HL-60 (cell line): ENCODE results near the gene FOXA1.

Source experiments
- DNase-seq, 2 experiments: peaks; one replicate each; pipeline ENCODE4 v3.0.0-alpha.2; 2010 to 2020; ENCODE audit warnings: low read depth in 1 of 2, low spot score in 1 of 2
- H3K27ac ChIP-seq: fragments of 250-450 bp; sonication (Bioruptor Pico); replicated peaks from 2 replicates; pipeline ENCODE4 v1.5.1; 2020; ENCODE audit warnings: mild to moderate bottlenecking, moderate library complexity
- H3K27me3 ChIP-seq: fragments of 250-450 bp; sonication (Bioruptor Pico); 2 replicates; pipeline ENCODE4 v1.5.1; 2021; ENCODE audit warnings: mild to moderate bottlenecking, moderate library complexity; ENCODE audit not compliant: insufficient read depth, poor library complexity, severe bottlenecking
- H3K4me3 ChIP-seq: replicated peaks from 2 replicates; pipeline ENCODE4 v1.5.1; 2011; ENCODE audit warnings: mild to moderate bottlenecking, control low read depth, low read length; ENCODE audit not compliant: insufficient read depth
- GABPA ChIP-seq: IDR thresholded peaks from 2 replicates; pipeline ENCODE4 v1.6.1; 2012; ENCODE audit warnings: low read depth
- POLR2AphosphoS5 ChIP-seq: IDR thresholded peaks from 2 replicates; pipeline ENCODE4 v1.6.1; 2012; ENCODE audit warnings: low read depth
- SPI1 ChIP-seq: IDR thresholded peaks from 2 replicates; pipeline ENCODE4 v1.6.1; 2012; ENCODE audit warnings: low read depth, mild to moderate bottlenecking, borderline replicate concordance
- TF ChIP-seq, protein P1 (sequence below): IDR thresholded peaks from 2 replicates; pipeline ENCODE4 v1.6.1; 2012; ENCODE audit warnings: low read depth; ENCODE audit not compliant: insufficient replicate concordance
- TF ChIP-seq, protein P2 (sequence below): IDR thresholded peaks from one replicate; pipeline ENCODE4 v1.5.1; 2011; ENCODE audit warnings: low read length, control low read depth, inconsistent platforms; ENCODE audit not compliant: insufficient read depth

Gene FOXA1

DNA sequence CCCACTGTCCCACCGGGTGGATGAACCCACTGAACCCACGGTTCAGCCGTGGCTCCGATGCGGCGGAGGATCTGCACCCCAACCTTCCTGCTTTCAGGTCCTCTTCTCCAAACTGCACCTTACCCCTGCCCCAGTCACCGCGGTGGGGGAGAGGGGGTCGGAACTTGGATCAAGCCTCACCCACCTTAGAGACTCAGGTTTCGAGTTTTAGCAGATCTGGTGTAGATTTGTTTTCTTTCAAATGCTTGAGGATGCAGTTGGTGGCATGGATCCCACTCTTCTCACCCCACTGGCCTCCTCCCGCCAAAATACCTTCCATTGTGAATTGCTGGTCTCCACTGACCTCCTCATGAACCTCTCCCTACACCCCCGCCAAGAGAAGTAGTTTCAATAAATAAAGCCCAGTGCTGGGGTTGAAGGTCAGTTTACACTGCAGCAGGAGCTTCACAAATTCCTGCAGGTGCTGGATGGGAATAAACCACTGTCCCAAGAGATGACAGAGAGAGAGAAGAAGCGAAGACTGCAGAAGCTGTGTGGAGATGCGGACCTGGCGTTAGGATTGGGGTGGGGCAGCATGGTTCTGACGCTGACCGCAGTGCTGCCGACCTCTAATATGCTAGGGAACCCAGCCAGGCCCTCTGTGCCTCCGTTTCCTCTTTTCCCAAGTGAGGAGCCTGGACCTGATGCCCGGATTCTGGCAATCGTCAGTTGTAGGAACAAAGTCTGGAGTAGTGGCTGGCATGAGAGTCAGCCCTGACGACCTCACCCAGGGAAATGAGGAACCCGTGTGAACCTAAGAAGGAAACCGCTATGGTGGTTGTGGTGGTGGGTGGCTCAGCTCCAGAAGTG lies 7.8 kb upstream of the FOXA1 start:
- TF ChIP-seq POLR2AphosphoS5 (no peak), GABPA (no peak), SPI1 (peak; percentile 70; the same call in 1 of the 2 replicates)
- TF ChIP-seq, protein P1, sequence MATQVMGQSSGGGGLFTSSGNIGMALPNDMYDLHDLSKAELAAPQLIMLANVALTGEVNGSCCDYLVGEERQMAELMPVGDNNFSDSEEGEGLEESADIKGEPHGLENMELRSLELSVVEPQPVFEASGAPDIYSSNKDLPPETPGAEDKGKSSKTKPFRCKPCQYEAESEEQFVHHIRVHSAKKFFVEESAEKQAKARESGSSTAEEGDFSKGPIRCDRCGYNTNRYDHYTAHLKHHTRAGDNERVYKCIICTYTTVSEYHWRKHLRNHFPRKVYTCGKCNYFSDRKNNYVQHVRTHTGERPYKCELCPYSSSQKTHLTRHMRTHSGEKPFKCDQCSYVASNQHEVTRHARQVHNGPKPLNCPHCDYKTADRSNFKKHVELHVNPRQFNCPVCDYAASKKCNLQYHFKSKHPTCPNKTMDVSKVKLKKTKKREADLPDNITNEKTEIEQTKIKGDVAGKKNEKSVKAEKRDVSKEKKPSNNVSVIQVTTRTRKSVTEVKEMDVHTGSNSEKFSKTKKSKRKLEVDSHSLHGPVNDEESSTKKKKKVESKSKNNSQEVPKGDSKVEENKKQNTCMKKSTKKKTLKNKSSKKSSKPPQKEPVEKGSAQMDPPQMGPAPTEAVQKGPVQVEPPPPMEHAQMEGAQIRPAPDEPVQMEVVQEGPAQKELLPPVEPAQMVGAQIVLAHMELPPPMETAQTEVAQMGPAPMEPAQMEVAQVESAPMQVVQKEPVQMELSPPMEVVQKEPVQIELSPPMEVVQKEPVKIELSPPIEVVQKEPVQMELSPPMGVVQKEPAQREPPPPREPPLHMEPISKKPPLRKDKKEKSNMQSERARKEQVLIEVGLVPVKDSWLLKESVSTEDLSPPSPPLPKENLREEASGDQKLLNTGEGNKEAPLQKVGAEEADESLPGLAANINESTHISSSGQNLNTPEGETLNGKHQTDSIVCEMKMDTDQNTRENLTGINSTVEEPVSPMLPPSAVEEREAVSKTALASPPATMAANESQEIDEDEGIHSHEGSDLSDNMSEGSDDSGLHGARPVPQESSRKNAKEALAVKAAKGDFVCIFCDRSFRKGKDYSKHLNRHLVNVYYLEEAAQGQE, result no peak
- TF ChIP-seq, protein P2, sequence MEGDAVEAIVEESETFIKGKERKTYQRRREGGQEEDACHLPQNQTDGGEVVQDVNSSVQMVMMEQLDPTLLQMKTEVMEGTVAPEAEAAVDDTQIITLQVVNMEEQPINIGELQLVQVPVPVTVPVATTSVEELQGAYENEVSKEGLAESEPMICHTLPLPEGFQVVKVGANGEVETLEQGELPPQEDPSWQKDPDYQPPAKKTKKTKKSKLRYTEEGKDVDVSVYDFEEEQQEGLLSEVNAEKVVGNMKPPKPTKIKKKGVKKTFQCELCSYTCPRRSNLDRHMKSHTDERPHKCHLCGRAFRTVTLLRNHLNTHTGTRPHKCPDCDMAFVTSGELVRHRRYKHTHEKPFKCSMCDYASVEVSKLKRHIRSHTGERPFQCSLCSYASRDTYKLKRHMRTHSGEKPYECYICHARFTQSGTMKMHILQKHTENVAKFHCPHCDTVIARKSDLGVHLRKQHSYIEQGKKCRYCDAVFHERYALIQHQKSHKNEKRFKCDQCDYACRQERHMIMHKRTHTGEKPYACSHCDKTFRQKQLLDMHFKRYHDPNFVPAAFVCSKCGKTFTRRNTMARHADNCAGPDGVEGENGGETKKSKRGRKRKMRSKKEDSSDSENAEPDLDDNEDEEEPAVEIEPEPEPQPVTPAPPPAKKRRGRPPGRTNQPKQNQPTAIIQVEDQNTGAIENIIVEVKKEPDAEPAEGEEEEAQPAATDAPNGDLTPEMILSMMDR, result no peak
- Histone ChIP-seq H3K27ac (no peak overlapping the region), H3K4me3 (no peak overlapping the region), H3K27me3 (peaks cover 39% of the 10 kb centered on the region)
- no peak for DNase-seq

DNA sequence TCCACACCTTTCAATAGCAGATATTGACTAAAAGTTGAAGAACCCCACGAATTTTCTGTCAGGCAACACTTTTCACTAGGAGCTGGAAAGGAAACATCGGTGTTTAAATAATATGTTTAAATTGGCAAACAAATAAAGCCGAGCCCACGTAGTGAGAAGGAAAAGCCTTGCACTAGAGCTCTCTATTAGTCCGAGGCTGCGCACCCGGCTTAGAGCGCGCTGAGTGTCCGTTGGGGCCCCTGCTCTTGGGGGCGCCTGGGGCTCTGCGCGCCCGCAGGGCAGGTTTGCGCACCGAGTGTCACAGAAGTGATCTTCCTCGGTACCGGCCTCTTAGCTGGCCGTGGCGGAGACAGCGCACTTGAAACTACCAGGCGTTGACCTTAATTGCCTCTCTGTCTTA lies 6.8 kb upstream of the FOXA1 start:
- TF ChIP-seq GABPA, result no peak
- TF ChIP-seq SPI1, result no peak
- TF ChIP-seq POLR2AphosphoS5, result no peak
- TF ChIP-seq, protein P2, result no peak
- TF ChIP-seq, protein P1, result no peak
- Histone ChIP-seq H3K27me3 (peaks cover 49% of the 10 kb centered on the region), H3K27ac (no peak overlapping the region), H3K4me3 (no peak overlapping the region)
- no peak for DNase-seq

DNA sequence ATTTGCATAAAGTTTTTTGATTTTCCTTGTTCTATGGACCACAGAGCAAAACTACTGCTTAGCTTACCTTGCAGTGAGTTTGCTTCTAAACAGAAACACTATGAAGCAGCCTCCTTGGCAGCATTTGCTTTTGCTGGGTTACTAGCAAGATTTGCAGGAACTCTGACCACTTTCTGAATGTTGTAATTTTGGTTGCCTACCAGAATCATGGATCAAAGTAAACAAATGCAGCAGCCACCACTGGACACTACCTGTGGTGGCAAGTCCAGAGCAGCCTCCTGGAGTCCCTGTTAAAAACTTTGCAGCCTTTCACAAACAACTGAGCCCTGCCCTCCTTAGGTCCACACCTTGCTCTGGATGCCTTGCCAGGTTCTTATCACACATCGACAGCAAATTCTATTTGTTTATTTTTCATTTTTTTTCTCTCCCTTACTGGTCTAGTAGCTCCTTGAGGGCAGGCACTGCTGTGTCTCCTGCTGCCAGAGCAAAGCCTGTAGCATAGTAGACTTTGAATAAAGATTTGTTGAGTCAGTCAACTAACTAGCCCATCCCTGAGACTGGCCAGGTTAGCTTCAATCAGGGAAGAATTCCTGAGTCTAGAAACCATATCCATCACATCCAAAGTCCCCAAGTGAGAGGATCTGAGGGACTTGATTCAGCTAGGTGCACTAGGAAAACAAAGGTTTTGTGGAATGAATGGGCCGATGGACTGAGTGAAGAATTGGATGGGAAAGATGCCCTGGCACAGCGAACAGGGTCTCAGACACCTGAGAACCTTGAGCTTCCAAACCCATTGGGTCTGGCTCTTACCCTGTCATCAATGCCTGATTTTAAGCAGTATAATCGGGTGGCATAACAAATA lies 6.1 kb upstream of the FOXA1 start:
- Histone ChIP-seq H3K27me3 (peaks cover 53% of the 10 kb centered on the region), H3K4me3 (no peak overlapping the region), H3K27ac (no peak overlapping the region)
- DNase-seq, result no peak
- TF ChIP-seq GABPA (no peak), SPI1 (no peak), POLR2AphosphoS5 (no peak)
- TF ChIP-seq, protein P2, result no peak
- TF ChIP-seq, protein P1, result no peak
